ENCODE results near the gene ARHGEF5.
"Not testable (repeated sequence)": the region's sequence is repeated elsewhere in the genome, so short reads cannot be mapped to it uniquely, and the experiment has no call there.

ARHGEF5 gene

DNA sequence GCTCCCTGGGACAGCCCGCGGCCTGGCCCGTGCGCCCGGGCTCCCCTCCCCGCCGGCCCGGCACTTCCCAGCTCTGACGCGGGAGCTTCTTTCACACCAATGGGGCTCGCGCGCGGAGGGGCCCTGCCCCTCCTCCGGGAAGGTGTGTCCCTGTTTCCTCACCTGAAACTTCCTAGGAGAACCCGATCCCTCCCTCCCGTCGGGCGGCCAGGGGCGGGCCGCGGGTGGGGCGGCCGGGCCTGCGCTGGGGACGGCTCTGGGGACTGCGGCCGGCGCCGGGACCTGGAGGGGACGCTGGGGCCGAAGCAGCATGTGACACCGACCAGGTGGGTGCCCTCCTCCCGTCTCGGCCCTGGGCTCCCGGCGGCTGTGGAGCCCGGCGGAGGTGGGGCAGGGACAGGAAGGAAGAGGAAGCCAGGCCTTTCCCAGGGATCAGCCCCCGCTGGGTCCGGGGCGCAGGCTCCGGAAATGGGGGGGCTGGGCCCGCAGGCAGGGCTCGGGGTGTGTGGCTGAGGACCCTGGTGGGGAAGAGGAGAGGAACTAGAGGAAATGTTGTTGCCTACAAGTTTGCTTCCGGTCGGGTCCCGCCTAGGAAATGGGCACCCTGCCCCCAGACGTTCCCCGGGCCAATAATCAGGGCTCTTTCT, at the start of gene ARHGEF5:
TSS of gene ARHGEF5 (plus strand) at position 227 of the 647 bp plus-strand sequence. CDS start 7,268 bp downstream, outside the sequence.
- DNase-seq = not testable (repeated sequence)

DNA sequence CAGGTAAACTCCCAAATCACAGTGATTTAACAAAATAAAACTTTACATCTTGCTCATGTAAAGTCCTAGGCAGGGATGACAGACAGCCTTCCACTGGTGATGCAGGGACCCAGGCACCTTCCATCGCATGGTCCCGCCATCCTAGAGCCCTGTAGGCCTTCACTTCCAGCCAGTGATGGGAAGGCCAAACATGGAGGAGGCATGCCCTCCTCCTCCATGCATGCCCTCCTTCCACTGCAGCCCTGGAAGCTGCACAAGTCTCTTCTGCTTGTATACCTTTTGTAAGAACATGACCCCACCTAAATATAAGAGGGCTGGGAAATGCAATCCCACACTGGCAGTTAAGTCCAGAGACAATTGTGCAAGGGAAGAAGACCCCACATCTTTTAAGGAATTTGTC, 45.5 kb upstream of the ARHGEF5 start:
- DNase-seq = not testable (repeated sequence)

DNA sequence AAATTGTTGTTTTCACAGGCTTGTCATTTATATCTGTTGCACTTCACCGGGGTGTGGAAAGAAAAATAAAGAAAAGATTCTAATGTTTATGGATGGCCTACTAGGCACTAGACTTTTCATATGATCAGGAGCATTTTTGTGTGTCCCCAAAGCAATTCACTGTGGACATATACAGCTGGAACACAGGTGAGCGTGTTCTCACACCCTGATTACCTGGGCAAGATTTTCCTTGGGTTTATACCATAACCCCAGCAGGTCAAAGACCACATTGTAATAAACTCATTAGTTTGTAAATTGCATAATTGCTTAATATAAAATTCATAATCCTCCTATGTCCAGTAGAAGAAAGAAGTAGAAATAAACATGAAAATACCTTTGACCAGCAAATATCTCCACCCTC, 44.0 kb upstream of the ARHGEF5 start:
- DNase-seq = not testable (repeated sequence)

DNA sequence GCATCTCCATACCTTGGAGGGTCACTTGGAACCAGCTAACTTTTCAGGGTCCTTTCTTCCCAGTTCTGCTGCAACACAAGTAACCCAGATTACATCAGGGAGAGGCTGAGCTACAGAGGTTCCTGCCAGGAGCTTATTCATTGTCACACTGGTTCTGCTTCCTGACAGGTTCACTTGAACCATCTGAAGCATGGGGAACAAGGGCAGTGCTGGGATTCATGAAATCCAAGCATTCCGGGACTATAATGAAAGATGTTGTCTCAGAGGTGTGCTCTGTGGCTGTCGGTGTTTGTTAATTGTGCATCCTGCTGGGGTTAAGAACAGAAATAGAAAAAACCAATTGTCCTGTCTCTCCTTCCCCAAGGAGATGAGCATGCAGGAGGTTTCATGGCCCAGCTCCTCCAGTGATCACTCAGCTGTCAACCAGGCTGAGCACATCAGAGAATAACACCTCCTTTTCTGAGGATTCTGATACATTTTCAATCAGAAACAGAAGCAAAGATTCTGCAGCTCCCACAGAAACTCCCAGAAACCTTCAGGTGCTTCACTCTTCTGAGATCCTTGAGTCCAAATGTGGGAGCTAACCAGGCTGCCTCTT, 43.2 kb upstream of the ARHGEF5 start, which contains the start of gene OR2A1:
TSS of gene OR2A1 (plus strand) at position 548 of the 598 bp plus-strand sequence. CDS start 5,706 bp downstream, outside the sequence.
- not testable (repeated sequence) for DNase-seq

DNA sequence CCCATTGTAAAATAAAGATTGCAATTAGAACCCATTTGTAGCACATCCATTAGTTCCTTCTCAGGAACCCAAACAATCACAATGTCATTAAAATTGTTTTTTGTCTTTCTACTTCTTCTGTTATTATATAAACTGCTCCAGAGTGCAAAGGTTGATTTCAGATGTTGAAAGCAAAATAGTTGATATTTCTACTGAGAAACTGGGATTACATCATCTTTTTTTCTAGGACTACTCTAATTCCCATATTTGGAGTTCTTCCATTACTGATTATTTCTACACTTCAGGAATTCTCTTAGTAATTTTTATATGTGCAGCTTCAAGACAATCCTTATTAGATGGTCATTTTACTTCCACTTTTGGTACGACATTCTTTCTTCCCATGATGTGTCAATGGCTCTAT, 37.7 kb upstream of the ARHGEF5 start:
- DNase-seq = not testable (repeated sequence)

DNA sequence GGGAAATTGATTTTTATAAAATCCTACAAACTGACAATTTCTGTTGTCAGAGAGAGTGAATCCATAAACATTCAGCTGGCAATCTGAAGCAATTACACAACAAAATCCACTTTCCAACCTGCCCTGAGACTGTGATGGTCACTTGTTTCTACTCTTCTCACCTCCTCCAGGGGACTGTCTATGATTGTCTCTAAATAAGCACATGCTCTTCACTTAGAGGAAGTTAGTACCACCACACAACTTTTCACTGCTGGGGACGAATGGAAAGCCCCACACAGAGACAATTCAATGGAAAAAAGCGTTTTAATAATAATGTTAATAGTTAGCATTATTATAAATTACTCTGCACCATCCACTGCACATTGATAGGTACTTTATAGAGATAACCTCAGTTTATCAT, 35.7 kb upstream of the ARHGEF5 start:
- DNase-seq = not testable (repeated sequence)

DNA sequence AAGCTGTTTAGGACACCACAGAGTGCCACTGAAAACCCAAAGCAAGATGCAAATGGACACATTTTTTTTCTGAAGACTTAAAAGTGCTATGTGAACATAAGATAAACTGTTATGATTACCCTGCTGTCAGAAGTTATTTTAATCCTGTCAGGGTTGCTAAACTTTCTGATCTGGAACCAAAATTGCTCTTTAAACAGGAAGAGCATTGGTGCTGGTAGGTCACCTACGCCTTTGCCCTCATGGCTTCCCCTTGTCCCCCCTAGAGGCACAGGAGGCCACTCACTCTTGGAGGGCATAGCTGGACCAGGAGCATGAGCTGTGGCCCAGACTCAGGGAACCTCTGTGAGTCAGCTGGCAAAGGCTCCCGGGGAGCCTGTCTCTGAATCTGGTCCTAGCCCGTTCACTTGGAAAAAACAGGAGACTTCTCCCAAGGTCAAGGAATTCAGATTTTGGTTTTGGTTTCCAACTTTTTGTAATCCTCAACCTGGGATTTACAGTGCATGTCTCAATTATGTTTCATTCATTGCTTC, 33.5 kb upstream of the ARHGEF5 start:
- DNase-seq = not testable (repeated sequence)

DNA sequence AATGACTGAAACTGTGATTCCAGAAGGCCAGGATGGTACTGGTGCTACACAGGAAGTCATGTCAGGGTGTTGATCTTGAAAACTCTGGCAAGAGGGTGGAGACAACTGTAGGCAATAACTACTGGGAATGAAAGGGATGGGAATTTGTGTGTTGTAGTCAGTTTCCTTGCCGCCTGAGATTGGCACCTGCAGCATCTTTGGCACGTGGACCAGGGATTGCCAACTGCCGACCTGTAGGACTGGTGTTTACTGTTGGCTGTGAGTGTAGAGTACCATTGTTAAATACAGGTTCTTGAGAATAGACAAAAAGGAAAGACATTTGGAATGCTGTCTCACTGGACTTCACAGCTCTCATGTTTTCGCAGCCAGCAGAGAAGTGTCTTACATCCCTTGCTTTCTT, 31.8 kb upstream of the ARHGEF5 start:
- DNase-seq = not testable (repeated sequence)

DNA sequence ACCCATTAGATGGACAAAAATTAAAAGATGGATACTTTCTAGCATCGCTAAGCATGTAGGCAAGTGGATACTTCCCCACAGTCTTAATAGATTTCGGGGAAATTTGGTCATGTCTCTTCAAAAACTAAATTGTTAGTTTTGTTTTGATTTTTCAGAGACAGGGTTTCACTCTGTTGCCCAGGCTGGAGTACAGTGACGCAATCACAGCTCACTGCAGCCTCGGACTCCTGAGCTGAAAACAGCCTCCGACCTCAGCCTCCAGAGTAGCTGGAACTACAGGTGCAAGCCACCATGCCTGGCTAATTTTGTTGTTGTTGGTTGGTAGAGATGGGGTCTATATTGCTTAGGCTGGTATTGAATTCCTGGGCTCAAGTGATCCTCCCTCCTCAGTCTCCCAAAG, 29.3 kb upstream of the ARHGEF5 start:
- not testable (repeated sequence) for DNase-seq

DNA sequence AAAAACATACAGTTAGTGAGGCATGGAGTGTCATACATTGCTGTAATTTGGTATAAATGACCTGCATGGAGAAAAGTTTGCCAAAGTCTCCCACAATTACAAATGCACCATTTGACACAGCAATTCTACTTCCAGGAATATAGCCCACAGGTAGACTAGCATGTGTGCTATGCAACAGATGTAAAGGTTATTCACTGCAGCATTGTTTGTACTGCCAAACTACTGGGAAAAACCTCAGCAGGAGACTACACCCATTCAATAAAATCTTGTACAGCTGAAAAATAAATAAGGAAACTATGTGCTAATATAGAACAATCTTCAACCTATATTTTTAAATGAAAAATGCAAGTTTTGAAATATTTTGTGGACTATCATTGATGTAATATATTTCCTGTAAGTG, 25.2 kb upstream of the ARHGEF5 start:
- not testable (repeated sequence) for DNase-seq

DNA sequence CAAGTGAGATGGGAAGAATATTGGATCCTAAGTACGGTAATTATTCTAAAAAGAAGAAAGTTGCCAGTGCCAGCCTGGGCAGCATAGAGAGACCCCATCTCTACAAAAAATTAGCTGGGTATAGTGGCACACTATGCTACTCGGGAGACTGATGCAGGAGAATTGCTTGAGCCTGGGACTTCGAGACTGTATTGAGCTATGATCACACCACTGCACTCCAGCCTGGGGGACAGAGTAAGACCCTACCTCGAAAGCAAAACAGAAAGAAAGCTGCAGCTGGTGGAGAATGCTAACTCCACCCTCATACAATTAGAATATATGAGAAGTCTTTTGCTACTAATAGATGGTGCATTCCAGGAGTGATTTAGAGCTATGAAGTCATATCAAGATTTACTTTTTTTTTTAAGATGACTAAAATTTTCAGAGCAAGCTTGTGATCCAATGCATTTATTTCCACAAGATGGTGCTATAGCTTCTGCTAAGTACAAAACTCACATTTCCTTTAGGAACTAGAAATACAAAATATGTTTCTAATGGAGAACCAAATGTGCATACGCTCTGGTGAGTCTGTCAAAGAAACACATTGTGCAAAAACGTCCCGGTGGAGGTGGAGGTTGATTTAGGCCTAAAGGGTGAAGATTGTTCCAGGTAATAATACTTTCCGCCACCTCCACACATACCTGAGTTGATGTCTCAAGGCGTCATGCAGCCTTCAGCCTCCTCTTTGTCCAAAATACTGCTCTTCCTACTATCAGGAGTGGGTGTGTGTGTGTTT, 23.8 kb upstream of the ARHGEF5 start:
- not testable (repeated sequence) for DNase-seq

DNA sequence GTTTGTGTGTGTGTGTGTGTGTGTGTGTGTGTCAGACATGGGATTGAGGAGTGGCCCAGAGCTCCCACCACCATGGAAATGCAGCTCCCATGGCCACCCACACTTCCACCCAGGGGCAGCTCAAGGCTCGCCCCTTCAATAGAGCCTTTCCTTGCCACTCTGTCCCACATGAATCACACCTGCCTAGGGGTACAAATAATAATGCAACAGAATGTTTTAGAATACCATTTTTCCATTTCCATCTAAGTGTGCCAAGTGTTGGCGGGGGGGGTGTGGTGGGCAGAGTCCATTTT, 23.3 kb upstream of the ARHGEF5 start:
- DNase-seq = not testable (repeated sequence)

DNA sequence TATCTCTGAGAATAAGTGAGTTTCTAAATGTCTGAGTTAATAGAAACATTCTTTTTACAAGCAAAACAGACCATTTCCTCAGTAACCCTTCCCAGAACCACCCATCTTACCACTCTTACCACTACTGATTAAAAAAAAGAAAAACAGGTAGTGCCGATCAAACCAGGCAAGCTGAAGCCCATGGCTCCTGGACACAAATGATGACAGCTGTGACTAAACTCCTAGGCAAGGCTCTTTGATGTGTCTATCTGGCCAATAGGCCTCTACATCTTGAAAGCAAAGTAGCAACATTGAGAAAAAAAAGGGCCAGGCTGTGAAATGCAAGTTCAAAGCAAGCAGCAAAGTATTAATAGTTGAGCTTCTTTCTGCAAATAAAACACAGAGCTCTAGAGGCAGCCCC, 6.6 kb upstream of the ARHGEF5 start:
- DNase-seq = not testable (repeated sequence)

DNA sequence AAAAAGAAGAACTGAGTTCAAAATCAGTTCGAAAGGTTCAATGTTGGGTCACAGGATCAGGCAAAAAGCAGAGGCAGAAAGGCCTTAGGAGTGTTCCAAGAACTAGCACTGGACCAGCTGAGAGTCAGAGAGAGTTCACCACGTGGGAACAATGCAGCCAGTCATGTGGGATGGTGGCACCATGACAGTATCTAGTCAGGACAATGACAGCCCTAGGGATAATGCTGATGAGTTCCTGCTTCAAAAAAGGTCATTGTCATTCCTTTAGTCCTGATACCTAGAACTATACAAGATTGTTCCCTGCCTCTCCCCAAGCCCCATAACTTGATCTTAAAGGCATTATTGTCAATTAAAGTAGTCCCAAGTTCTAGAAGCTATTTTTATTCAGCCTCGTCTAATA, 3.5 kb upstream of the ARHGEF5 start:
- not testable (repeated sequence) for DNase-seq

DNA sequence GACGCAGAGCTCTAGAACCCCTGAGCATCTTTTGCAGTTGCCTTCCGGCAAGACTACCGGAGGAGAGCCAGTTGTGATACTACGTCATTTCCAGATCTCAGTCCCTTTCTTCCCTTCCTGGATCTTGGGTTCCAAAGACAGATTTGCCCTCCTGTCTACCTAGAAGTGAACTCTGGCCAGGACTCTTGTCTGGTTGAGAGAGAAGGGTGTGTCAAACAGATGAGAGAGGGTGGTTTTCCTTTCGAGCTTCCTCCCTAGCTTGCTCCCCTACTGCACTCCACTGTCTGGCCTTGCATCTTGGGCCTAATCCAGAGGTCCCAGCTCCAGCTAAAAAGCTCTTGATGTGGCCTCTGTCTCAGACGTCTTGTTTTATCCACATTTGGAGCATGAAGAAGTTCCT, 983 bp downstream of the ARHGEF5 start:
- DNase-seq = not testable (repeated sequence)

DNA sequence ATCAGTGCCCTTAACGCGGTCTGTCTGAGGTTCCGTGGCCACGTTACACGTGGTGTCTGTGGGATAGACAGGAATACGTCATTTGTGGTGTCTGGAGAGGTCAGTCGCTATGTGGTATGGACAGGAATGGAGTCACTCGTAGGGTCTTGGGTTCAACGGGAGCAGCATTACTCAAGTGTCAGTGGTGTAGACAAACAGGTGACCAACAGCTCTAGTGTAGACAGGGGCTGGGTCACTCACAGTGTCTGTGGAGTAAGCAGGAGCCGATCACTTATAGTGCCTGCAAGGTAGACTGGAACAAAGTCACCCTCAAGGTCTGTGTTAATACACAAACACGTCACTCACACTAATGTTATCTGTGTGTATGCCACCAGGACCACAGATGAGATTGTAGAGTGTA, 1.7 kb downstream of the ARHGEF5 start:
- DNase-seq = not testable (repeated sequence)

DNA sequence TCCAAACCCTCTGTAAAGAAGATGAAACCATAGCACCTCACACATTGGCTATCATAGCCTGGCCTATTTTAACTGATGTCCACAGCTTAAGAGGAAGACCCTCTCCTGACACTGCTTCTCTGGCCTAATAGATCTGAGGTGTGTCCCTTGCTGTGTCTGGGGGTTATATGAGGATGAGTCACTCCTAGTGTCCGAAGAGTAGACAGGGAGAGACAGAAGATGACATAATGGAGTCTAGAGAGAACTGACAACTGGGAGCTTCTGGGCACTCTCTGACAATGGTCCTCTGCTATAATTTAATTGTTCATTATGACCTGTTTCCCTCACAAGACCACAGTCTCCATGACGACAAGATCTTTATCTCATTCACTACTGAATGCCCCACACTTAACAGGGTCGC, 6.9 kb downstream of the ARHGEF5 start:
- not testable (repeated sequence) for DNase-seq

DNA sequence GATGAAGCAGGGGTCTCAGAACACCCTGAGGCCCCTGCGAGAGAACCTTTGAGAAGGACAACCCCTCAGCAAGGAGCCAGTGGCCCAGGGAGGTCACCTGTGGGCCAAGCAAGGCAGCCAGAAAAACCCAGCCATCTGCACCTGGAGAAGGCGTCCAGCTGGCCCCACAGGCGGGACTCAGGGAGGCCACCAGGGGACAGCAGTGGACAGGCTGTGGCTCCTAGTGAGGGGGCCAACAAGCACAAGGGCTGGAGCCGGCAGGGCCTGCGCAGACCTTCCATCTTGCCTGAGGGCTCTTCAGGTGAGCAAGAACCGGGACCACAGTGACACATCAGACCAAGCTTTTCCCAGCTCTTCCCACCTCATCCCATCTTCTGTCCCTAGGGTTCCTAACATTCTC, 10.3 kb downstream of the ARHGEF5 start:
- DNase-seq = not testable (repeated sequence)

DNA sequence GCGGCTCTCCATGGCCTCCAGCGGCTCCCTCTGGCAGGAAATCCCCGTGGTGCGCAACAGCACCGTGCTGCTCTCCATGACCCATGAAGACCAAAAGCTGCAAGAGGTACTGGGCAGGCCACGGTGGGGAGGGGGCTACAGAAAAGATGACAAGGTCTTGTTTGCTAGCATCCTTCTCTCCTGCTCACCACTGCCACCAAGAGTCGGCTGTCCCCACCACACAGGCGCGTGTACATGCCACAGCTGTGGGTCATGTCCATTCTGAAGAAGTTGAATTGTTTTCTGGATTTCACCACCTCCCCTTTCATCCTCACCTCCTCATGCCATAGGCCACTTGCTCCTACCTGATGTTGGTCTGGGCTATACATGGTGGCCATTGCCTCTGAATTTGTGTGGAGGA, 12.0 kb downstream of the ARHGEF5 start:
- DNase-seq = not testable (repeated sequence)

DNA sequence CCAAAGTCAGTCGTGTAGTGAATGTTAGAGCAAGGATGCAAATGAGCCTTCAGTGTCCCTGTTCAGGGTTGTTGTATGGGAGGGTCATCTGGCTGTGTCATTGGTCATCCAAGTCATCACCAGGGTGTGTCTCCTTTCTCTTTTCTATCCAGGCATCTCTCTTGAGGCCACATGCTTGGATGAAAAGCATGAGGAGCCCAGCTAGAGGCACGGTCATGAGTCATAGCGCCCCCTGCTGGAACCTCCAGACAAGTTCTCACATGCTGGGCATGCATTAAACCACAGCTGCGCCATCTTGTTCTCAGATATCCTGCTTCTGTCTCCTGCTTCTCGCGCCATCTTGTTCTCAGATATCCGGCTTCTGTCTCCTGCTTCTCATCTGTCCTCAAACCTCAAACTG, 14.0 kb downstream of the ARHGEF5 start:
- not testable (repeated sequence) for DNase-seq

DNA sequence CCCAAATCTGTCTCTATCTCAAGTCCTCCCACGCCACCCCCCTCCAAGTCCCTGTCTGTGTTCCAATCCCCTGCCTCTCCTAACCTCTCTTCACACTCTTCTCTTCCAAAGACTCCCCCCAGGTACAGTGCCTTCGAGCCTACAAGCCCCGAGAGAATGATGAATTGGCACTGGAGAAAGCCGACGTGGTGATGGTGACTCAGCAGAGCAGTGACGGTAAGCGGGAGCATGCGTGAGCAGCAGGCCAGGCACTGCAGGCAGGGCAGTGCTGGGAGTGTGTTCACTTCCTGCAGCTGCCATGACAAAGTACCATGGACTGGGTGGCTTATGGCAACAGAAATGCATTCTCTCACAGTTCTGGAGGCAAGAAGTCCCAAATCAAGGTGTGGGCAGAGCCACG, 23.4 kb downstream of the ARHGEF5 start:
- DNase-seq = no peak

DNA sequence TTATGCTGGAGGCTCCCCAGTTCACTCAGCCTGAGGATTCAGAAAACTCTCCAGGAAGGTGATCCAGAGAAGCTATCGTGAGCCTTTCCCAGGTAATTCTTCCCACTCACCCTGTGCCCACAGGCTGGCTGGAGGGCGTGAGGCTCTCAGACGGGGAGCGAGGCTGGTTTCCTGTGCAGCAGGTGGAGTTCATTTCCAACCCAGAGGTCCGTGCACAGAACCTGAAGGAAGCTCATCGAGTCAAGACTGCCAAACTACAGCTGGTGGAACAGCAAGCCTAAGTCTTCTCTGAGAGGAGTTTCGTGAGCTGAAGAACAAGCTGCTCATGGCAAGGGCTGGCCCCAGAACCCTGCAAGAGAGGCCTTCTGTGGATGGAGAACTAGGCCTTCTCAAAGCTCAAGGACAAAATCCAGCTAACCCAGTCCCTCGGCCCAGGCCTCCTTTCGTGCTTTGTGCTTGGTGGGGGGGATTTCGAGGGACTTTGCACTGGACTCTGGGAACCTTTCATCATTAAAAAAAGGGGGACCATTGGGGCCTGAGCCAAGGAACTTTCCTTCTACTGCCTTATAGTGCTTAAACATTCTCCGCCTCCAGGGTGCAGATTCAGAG, 24.7 kb downstream of the ARHGEF5 start:
- no peak for DNase-seq

DNA sequence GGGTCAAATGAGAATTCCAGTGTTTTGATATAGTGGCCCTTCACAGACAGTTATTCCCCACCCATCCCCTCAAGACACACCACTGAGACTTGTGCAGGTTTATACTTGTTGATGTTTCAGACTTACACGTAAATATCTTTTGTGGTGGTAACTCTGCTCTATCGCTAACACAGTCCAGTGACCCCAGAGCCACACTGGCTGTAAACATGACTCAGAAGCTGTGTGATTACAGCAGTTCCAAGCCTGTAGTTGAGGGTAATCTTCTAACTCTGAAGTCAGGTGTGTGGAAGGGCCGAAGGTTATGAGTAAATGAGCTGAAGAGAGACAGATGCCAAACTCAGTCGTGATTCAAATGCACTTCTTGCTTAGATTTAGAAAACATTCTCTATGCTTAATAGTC, 28.9 kb downstream of the ARHGEF5 start:
- DNase-seq = no peak
